HFFc6 (cell line): Measurements from ENCODE around the gene PIK3R1. TPM values are rescaled to one million over a fixed set of nuclear protein-coding genes. Genes with fewer than 3 reads are reported as not detected.

ENCODE experiments used
- DNase-seq: peaks from one replicate; pipeline ENCODE4 v3.0.0-alpha.2; 2018
- H3K27ac Mint-ChIP-seq: 2 replicates; pipeline ENCODE4 v1.8.0; 2020; ENCODE audit warnings: mild to moderate bottlenecking, mixed read lengths
- H3K27me3 Mint-ChIP-seq: 2 replicates; pipeline ENCODE4 v1.8.0; 2021; ENCODE audit warnings: mild to moderate bottlenecking, moderate library complexity, mixed read lengths; ENCODE audit not compliant: insufficient read depth
- H3K36me3 Mint-ChIP-seq: 2 replicates; pipeline ENCODE4 v1.8.0; 2021; ENCODE audit warnings: low read depth, mixed read lengths
- H3K4me1 Mint-ChIP-seq: 2 replicates; pipeline ENCODE4 v1.8.0; 2020; ENCODE audit warnings: low read depth, mixed read lengths
- H3K4me3 Mint-ChIP-seq: 2 replicates; pipeline ENCODE4 v1.8.0; 2020; ENCODE audit warnings: mild to moderate bottlenecking, moderate library complexity, mixed read lengths
- H3K9me3 Mint-ChIP-seq: 2 replicates; pipeline ENCODE4 v1.8.0; 2020; ENCODE audit warnings: mild to moderate bottlenecking, mixed read lengths
- CTCF ChIP-seq: fragments of 200-600 bp; sonication (generic); IDR thresholded peaks from 2 replicates; pipeline ENCODE4 v1.5.0; 2021; ENCODE audit warnings: antibody characterized with exemption, mild to moderate bottlenecking
- total RNA-seq, 6 experiments: library from RNA; stranded (reverse); fragmentation: NEBNext Ultra II Directional; extraction: Animal tissue kit (Norgen Biotek cat#: 25700); gene quantifications; 2 replicates in 1 of 6; 3 replicates in 5 of 6; pipeline ENCODE4 v1.2.3, GENCODE V29; 2021

The PIK3R1 gene
- total RNA-seq, 6 experiments from 2014 or later = 19.6 to 26.4 (median 22.4) TPM

- Mint-ChIP-seq H3K27me3 (no peaks in the 10 kb centered on the region; the same call in none of the 2 replicates), H3K9me3 (peaks cover 7% of the 10 kb centered on the region), H3K4me3 (no peak overlapping the region), H3K36me3 (peaks cover 6% of the 10 kb centered on the region; the same call in 1 of the 2 replicates), H3K27ac (no peak overlapping the region), H3K4me1 (peaks cover 26% of the 10 kb centered on the region)
- no peak for DNase-seq
- no peak for TF ChIP-seq CTCF
Observed at GRCh38 chr5:68347536-68347935, 132.0 kb downstream of the PIK3R1 start.

DNA sequence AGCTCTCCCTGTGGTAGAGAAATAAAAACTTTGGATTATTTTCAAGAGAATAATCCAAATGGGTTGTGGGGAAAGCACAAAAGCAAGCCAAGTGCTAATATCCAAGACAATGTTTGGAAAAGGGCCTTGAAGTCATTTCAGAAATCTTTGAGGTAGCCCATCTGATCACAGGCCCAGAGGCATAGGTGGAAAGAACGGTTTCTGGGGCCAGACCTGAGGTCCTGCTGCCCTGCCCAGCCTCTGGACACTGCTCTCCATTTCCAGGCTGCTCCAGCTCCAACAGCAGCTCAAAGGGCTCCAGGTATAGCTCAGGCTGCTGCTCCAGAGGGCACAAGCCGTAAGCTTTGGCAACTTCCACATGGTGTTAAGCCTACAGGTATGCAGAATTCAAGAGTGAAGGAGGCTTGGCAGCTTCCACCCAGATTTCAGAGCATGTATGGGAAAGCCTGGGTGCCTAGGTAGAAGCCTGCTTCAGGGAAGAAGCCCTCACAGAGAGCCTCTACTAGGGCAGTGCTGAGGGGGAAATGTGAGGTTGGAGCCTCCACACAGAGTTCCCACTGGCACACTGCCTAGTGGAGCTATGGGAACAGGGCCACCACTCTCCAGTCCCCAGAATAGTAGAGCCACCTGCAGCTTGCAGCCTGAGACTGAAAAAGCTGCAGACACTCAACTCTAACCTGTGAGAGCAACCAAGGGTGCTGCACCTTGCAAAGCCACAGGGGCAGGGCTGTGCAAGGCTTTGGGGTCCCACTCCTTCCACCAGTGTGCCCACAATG lies 133.1 kb downstream of the PIK3R1 start:
- TF ChIP-seq CTCF = no peak
- H3K36me3 Mint-ChIP-seq = peaks cover 6% of the 10 kb centered on the region; the same call in 1 of the 2 replicates
- H3K4me1 Mint-ChIP-seq = peaks cover 24% of the 10 kb centered on the region
- H3K4me3 Mint-ChIP-seq = no peak overlapping the region
- no peak overlapping the region for H3K27ac Mint-ChIP-seq
- DNase-seq = no peak
- H3K27me3 Mint-ChIP-seq = no peaks in the 10 kb centered on the region; the same call in none of the 2 replicates
- H3K9me3 Mint-ChIP-seq = peaks cover 7% of the 10 kb centered on the region

GRCh38 chr5:68350176-68350575 lies 134.6 kb downstream of the PIK3R1 start:
- Mint-ChIP-seq H3K4me1 (peaks cover 12% of the 10 kb centered on the region), H3K4me3 (no peak overlapping the region), H3K27ac (no peak overlapping the region), H3K9me3 (peaks cover 7% of the 10 kb centered on the region), H3K36me3 (peaks cover 6% of the 10 kb centered on the region; the same call in 1 of the 2 replicates), H3K27me3 (peaks cover 1% of the 10 kb centered on the region)
- no peak for DNase-seq
- TF ChIP-seq CTCF = no peak
